Osteoblast (primary cell): ENCODE data around the gene NUTM2F. TPM values are rescaled to one million over a fixed set of nuclear protein-coding genes. Genes with fewer than 3 reads are reported as not detected.
"Not testable (repeated sequence)": the region's sequence is repeated elsewhere in the genome, so short reads cannot be mapped to it uniquely, and the experiment has no call there.

Experiments
- DNase-seq: peaks from one replicate; pipeline ENCODE4 v3.0.0; 2011; ENCODE audit warnings: low spot score, mixed read lengths; ENCODE audit not compliant: insufficient read length; ENCODE audit errors: missing footprints
- H2AFZ ChIP-seq: 2 replicates; pipeline ENCODE4 v1.6.0; 2011; ENCODE audit warnings: mild to moderate bottlenecking, low read length
- H3K27ac ChIP-seq: 2 replicates; pipeline ENCODE4 v1.5.1; 2011; ENCODE audit warnings: mild to moderate bottlenecking, low read depth, low read length, moderate library complexity
- H3K27me3 ChIP-seq: 2 replicates; pipeline ENCODE4 v1.6.0; 2012; ENCODE audit warnings: mild to moderate bottlenecking, control low read depth, inconsistent platforms, low read length, moderate library complexity; ENCODE audit not compliant: insufficient read depth
- H3K36me3 ChIP-seq: 2 replicates; pipeline ENCODE4 v1.5.1; 2011; ENCODE audit warnings: mild to moderate bottlenecking, low read length, control low read depth, moderate library complexity; ENCODE audit not compliant: insufficient read depth
- H3K4me1 ChIP-seq: 2 replicates; pipeline ENCODE4 v1.5.1; 2011; ENCODE audit warnings: mild to moderate bottlenecking, low read length, control low read depth, moderate library complexity; ENCODE audit not compliant: insufficient read depth
- H3K4me2 ChIP-seq: 2 replicates; pipeline ENCODE4 v1.6.0; 2011; ENCODE audit warnings: mild to moderate bottlenecking, low read length; ENCODE audit not compliant: insufficient read depth
- H3K4me3 ChIP-seq: fragments of 200-600 bp; sonication (generic); 3 replicates; pipeline ENCODE4 v1.5.1; 2012; ENCODE audit warnings: mild to moderate bottlenecking, low read length, inconsistent platforms; ENCODE audit not compliant: insufficient read depth
- H3K79me2 ChIP-seq: 2 replicates; pipeline ENCODE4 v1.6.0; 2012; ENCODE audit warnings: mild to moderate bottlenecking, low read length, control low read depth, inconsistent platforms; ENCODE audit not compliant: insufficient read depth
- H3K9me3 ChIP-seq: 2 replicates; pipeline ENCODE4 v1.5.1; 2011; ENCODE audit warnings: low read depth, low read length, control low read depth
- H4K20me1 ChIP-seq: 2 replicates; pipeline ENCODE4 v1.6.0; 2012; ENCODE audit warnings: mild to moderate bottlenecking, low read length, control low read depth; ENCODE audit not compliant: insufficient read depth
- total RNA-seq: library from RNA; depleted of rRNA; stranded (reverse); fragments of >200 nt; gene quantifications from 2 replicates; pipeline ENCODE4 v1.2.3, GENCODE V29; 2012
- TF ChIP-seq, protein P1 (sequence below): IDR thresholded peaks from 2 replicates; pipeline ENCODE4 v1.5.1; 2011; ENCODE audit warnings: mild to moderate bottlenecking, low read depth, low read length, moderate library complexity; ENCODE audit errors: extremely low read depth

Gene NUTM2F
- total RNA-seq, 1 donor, result not detected

DNA sequence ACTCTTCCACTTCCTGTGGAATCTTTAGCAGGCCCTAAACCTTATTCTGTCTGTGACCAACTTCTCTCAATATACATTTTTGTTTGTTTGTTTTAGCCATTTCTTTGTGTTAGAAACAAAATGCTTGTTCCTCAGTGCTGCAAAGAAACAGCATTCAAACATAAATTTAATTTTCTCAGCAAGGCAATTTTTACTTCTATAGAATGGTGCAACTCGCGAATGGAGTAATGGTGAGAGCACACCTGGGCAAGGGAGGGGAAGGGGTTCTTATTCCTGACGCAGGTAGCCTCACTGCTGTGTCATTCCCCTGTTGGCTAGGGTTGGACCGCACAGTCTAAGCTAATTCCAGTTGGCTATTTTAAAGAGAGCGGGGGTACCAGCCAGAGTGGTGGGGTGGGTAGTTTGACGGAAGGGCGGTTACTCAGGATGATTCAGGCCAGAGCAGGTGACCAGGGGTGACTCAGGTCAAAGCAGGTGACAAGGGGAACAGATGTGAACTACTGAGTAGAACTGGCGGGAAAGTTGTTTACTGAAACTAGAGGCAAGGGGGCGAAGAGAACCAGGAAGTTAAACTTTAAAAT lies 47.9 kb downstream of the NUTM2F start:
- Histone ChIP-seq H3K27ac (no peak overlapping the region), H3K27me3 (no peaks in the 10 kb centered on the region), H3K4me2 (no peak overlapping the region), H3K4me1 (peaks cover 6% of the 10 kb centered on the region), H2AFZ (no peak overlapping the region), H3K4me3 (no peak overlapping the region), H3K79me2 (no peaks in the 10 kb centered on the region), H3K36me3 (peaks cover 12% of the 10 kb centered on the region), H4K20me1 (no peaks in the 10 kb centered on the region), H3K9me3 (no peaks in the 10 kb centered on the region)
- DNase-seq, result no peak
- TF ChIP-seq, protein P1, sequence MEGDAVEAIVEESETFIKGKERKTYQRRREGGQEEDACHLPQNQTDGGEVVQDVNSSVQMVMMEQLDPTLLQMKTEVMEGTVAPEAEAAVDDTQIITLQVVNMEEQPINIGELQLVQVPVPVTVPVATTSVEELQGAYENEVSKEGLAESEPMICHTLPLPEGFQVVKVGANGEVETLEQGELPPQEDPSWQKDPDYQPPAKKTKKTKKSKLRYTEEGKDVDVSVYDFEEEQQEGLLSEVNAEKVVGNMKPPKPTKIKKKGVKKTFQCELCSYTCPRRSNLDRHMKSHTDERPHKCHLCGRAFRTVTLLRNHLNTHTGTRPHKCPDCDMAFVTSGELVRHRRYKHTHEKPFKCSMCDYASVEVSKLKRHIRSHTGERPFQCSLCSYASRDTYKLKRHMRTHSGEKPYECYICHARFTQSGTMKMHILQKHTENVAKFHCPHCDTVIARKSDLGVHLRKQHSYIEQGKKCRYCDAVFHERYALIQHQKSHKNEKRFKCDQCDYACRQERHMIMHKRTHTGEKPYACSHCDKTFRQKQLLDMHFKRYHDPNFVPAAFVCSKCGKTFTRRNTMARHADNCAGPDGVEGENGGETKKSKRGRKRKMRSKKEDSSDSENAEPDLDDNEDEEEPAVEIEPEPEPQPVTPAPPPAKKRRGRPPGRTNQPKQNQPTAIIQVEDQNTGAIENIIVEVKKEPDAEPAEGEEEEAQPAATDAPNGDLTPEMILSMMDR, result no peak

DNA sequence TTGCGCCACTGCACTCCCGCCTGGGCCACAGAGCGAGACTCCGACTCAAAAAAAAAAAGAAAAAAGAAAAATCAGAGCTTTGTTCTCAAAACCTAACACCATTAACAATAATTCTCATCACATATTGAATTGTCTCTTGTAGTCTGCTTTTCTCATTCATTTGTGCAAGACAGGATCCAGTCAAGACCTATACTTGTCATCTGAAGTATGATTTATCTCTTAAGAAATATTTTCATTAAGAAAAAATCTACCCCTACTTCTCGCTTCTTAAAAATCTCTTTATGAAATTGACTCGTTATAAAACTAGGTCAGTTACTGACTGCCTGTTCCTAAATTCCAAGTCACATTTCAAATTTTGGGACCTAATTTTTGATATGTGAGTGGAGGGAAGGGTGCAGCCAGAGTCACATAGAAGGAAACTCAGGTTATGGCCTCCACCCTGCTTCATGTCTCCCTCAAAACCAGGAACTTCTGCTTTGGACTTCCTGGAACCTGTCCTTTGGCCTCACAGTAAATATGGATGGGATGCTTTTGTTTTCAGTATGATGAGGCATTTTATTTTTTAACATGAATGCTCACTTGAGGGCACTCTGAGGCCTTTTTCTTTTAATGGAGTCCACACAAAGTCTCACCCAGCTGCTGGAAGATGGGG lies 50.4 kb downstream of the NUTM2F start:
- Histone ChIP-seq H3K4me1 (peaks cover 6% of the 10 kb centered on the region), H3K27me3 (no peaks in the 10 kb centered on the region), H3K4me2 (no peak overlapping the region), H4K20me1 (no peaks in the 10 kb centered on the region), H3K4me3 (no peak overlapping the region), H3K79me2 (no peaks in the 10 kb centered on the region), H3K27ac (peak overlapping the region; percentile 3), H3K36me3 (peaks cover 12% of the 10 kb centered on the region), H2AFZ (no peak overlapping the region), H3K9me3 (no peaks in the 10 kb centered on the region)
- TF ChIP-seq, protein P1, result no peak
- no peak for DNase-seq

DNA sequence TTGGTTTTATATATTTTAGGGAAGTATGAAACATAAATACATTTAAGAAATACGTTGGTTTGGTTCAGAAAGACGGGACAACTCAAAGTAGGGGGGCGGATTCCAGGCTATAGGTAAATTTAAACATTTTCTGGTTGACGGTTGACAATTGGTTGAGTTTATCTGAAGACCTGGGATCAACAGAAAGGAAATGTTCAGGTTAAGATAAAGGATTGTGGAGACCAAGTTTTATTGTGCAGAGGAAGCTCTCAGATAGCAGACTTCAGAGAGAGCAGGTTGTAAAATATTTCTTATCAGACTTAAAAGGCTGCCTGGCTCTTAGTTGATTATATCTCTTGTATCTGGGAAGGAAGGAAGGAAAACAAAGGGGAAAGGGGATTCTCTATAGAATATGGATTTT lies 51.4 kb downstream of the NUTM2F start:
- H3K9me3 ChIP-seq, H4K20me1 ChIP-seq, H3K27me3 ChIP-seq, H3K4me2 ChIP-seq, H3K4me3 ChIP-seq, H3K79me2 ChIP-seq, H3K27ac ChIP-seq, H3K4me1 ChIP-seq, H2AFZ ChIP-seq, DNase-seq: not testable (repeated sequence)
- H3K36me3 ChIP-seq, result peaks cover 12% of the 10 kb centered on the region

DNA sequence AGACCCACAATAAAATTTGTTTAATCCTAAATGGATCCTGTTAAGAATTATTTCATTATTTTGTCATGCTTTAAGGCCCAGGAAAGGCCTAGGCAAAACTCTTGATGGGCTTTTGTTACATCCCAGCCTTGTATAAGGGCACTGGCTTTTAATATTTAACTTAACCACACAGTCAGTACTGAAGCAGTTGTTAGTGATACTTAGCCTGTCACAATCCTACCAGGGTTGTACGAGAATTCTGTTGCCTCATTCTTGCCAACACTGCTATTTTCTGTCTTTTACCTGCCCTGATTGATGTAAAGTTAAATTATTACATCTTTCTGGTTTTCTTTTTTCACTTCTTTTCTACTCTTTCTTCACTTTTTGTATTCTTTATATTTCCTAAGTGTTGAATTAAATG lies 58.4 kb downstream of the NUTM2F start:
- H4K20me1 ChIP-seq, result no peaks in the 10 kb centered on the region
- H3K27me3 ChIP-seq, result no peaks in the 10 kb centered on the region
- DNase-seq, result no peak
- H3K27ac ChIP-seq, result no peak overlapping the region
- no peaks in the 10 kb centered on the region for H3K9me3 ChIP-seq
- H3K4me2 ChIP-seq, result no peak overlapping the region
- no peak overlapping the region for H3K4me3 ChIP-seq
- no peaks in the 10 kb centered on the region for H3K79me2 ChIP-seq
- no peaks in the 10 kb centered on the region for H3K4me1 ChIP-seq
- H2AFZ ChIP-seq, result no peak overlapping the region
- no peaks in the 10 kb centered on the region for H3K36me3 ChIP-seq
- TF ChIP-seq, protein P1, result no peak
